ENCODE measurements around the gene SUGP2.

DNA sequence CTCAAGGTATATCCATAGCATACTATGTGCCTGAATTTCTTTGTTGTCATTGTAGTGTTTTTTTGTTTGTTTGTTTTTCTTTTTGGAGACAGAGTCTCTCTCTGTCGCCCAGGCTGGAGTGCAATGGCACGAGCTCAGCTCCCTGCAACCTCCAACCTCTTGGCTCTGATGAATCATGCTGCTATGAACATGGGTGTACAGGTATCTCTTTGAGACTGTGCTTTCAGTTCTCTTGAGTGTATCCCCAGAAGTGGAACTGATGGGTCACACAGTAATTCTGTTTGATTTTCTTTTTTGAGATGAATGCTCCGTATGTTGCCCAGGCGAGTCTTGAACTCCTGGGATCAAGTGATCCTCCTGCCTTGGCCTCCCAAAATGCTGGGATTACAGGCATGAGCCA, 16.8 kb upstream of the SUGP2 start:
- TF ChIP-seq EZH2 (IDR thresholded peaks at IDR 0.05), result no peak
- TF ChIP-seq POLR2AphosphoS5 (IDR thresholded peaks at IDR 0.05; ENCODE audit: borderline replicate concordance, low read depth, low read length), result no peak
